DND-41 (cell line): ENCODE results near the gene PCDH11Y.
"Not testable (repeated sequence)": the region's sequence is repeated elsewhere in the genome, so short reads cannot be mapped to it uniquely, and the experiment has no call there.

Experiments used
- ATAC-seq: fragments of 200-7000 bp; cut with Tn5 transposase; 3 replicates; pipeline ENCODE4 v1.9.1; 2021; ENCODE audit warnings: low read depth; ENCODE audit not compliant: insufficient read depth
- DNase-seq: peaks from one replicate; pipeline ENCODE4 v3.0.0-alpha.2; 2020
- H2AFZ ChIP-seq: 2 replicates; pipeline ENCODE4 v1.6.0; 2012; ENCODE audit warnings: low read depth, low read length
- H3K27ac ChIP-seq: 2 replicates; pipeline ENCODE4 v1.5.1; 2012; ENCODE audit warnings: low read length, inconsistent platforms
- H3K27me3 ChIP-seq: fragments of 200-600 bp; sonication (generic); 2 replicates; pipeline ENCODE4 v1.6.0; 2012; ENCODE audit warnings: low read length, mild to moderate bottlenecking, inconsistent platforms; ENCODE audit not compliant: insufficient read depth, poor library complexity
- H3K36me3 ChIP-seq: 2 replicates; pipeline ENCODE4 v1.5.1; 2012; ENCODE audit warnings: low read length, inconsistent platforms; ENCODE audit not compliant: insufficient read depth
- H3K4me1 ChIP-seq: 2 replicates; pipeline ENCODE4 v1.5.1; 2012; ENCODE audit warnings: mild to moderate bottlenecking, low read length; ENCODE audit not compliant: insufficient read depth
- H3K4me2 ChIP-seq: 2 replicates; pipeline ENCODE4 v1.6.0; 2012; ENCODE audit warnings: mild to moderate bottlenecking, moderate library complexity, low read length, inconsistent platforms; ENCODE audit not compliant: insufficient read depth
- H3K4me3 ChIP-seq, 2 experiments: fragments of 200-600 bp in 1 of 2; shearing (Covaris generic) in 1 of 2; 2 replicates each; pipeline ENCODE4 v1.5.1; 2012 to 2016; ENCODE audit warnings: inconsistent platforms in 2 of 2, low read length in 2 of 2, mild to moderate bottlenecking in 2 of 2, low read depth in 1 of 2, moderate library complexity in 1 of 2
- H3K79me2 ChIP-seq: 2 replicates; pipeline ENCODE4 v1.6.0; 2012; ENCODE audit warnings: low read length, inconsistent platforms; ENCODE audit not compliant: insufficient read depth
- H3K9ac ChIP-seq: 2 replicates; pipeline ENCODE4 v1.6.0; 2012; ENCODE audit warnings: low read depth, mild to moderate bottlenecking, inconsistent platforms, low read length, moderate library complexity
- H3K9me3 ChIP-seq: 2 replicates; pipeline ENCODE4 v1.5.1; 2012; ENCODE audit warnings: low read length, moderate library complexity, mild to moderate bottlenecking, inconsistent platforms; ENCODE audit not compliant: insufficient read depth, severe bottlenecking
- H4K20me1 ChIP-seq: 2 replicates; pipeline ENCODE4 v1.6.0; 2012; ENCODE audit warnings: low read length; ENCODE audit not compliant: insufficient read depth

Gene PCDH11Y

GRCh38 chrY:5761403-5761802 is 761.3 kb downstream of the PCDH11Y start:
- H3K4me3 ChIP-seq, DNase-seq, H2AFZ ChIP-seq, H3K9me3 ChIP-seq, H3K27ac ChIP-seq, H3K9ac ChIP-seq, ATAC-seq, H3K27me3 ChIP-seq, H4K20me1 ChIP-seq, H3K79me2 ChIP-seq, H3K36me3 ChIP-seq, H3K4me2 ChIP-seq, H3K4me1 ChIP-seq: not testable (repeated sequence)

GRCh38 chrY:5776485-5776884 is 776.4 kb downstream of the PCDH11Y start:
- H3K27me3 ChIP-seq, H3K79me2 ChIP-seq, H4K20me1 ChIP-seq, ATAC-seq, H2AFZ ChIP-seq, H3K36me3 ChIP-seq, H3K9me3 ChIP-seq, H3K9ac ChIP-seq, DNase-seq, H3K27ac ChIP-seq, H3K4me3 ChIP-seq, H3K4me1 ChIP-seq, H3K4me2 ChIP-seq: not testable (repeated sequence)
